PC-9 (cell line): Measurements from ENCODE around the gene NMB.

ENCODE experiments used
- CTCF ChIP-seq: fragments of 200-600 bp; sonication (generic); conservative IDR thresholded peaks from 2 replicates; pipeline ENCODE4 v1.6.1; 2017; ENCODE audit warnings: mixed run types, antibody characterized with exemption, mild to moderate bottlenecking, moderate library complexity
- EZH2 ChIP-seq: fragments of 200-600 bp; sonication (generic); IDR thresholded peaks from 2 replicates; pipeline ENCODE4 v1.8.0; 2017; ENCODE audit warnings: antibody characterized with exemption, low read depth

GRCh38 chr15:84606653-84607120, 51.3 kb downstream of the NMB start:
- TF ChIP-seq CTCF = no peak
- TF ChIP-seq EZH2 = no peak
